Measurements from ENCODE around the gene TAL2.

Gene TAL2

DNA sequence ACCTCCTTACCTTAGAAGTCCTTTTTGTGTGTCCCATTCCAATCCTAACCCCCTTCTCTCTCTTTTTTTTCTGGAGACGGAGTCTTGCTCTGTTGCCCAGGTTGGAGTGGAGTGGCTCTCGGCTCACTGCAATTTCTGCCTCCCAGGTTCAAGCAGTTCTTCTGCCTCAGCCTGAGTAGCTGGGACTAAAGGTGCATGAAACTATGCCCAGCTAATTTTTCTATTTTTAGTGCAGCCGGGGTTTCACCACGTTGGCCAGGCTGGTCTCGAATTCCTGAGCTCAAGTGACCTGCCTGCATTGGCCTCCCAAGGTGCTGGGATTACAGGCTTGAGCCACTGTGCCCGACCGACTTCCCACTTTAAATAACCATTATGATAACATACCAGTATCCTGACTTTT lies 49.6 kb downstream of the TAL2 start:
- no peak for DNase-seq

DNA sequence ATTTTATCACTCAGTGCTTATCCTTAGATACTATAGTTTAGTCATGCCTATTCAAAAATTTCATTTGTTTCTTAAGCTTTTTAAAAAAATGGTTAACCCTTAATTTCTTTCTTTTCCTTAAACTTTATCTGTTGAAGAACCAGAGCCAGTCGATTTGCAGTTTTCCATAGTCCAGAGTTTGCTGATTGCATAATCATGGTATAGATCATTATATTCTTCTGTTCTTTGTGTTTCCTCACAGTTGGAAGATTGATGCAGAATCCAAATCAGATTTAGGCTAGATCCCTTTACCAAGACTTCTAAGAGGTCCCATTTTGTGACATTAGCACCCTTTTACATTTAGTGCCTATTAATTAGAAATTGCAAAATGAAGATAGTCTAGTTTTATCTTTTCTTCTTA lies 50.0 kb downstream of the TAL2 start:
- no peak for DNase-seq
